ENCODE measurements around the gene SYPL1. TPM values are rescaled to one million over a fixed set of nuclear protein-coding genes. Genes with fewer than 3 reads are reported as not detected.
A peak's percentile ranks its signal among the peaks of the same experiment; 100 is the strongest.

The SYPL1 gene
- polyA plus RNA-seq, 4 donors = 21.0 to 104 (median 65.1) TPM

GRCh38 chr7:106080300-106080987 lies 31.7 kb downstream of the SYPL1 start:
- no peaks in the 10 kb centered on the region for H3K9me3 ChIP-seq (ENCODE audit: control insufficient read depth in 2 of 2, insufficient read depth in 1 of 2, low read depth in 1 of 2, low read length in 1 of 2)
- H3K4me1 ChIP-seq (ENCODE audit: control insufficient read depth in 3 of 3, insufficient read depth in 2 of 3, low read depth in 1 of 3, low read length in 2 of 3) = peaks cover 0 to 2% (median 0%) of the 10 kb centered on the region in 3 donors
- H3K4me3 ChIP-seq (ENCODE audit: low read depth in 1 of 3, low read length in 3 of 3) = no peak overlapping the region
- FAIRE-seq (no peak), DNase-seq (no peak)
- H3K27me3 ChIP-seq (ENCODE audit: control insufficient read depth in 3 of 3, insufficient read depth in 3 of 3, low read length in 3 of 3) = no peaks in the 10 kb centered on the region
- H3K27ac ChIP-seq (ENCODE audit: low read depth in 1 of 3, low read length in 2 of 3) = no peak overlapping the region
- H3K36me3 ChIP-seq (ENCODE audit: control insufficient read depth in 3 of 3, insufficient read depth in 2 of 3, low read depth in 1 of 3, low read length in 3 of 3) = no peaks in the 10 kb centered on the region
- WGBS, 3 donors = 57 to 88% (median 70%) methylated on average over 6 of the region's 6 CpGs

- Histone ChIP-seq H3K27me3 (ENCODE audit: control insufficient read depth in 3 of 3, insufficient read depth in 3 of 3, low read length in 3 of 3) (no peaks in the 10 kb centered on the region), H3K4me3 (ENCODE audit: low read depth in 1 of 3, low read length in 3 of 3) (no peak overlapping the region), H3K4me1 (ENCODE audit: control insufficient read depth in 3 of 3, insufficient read depth in 2 of 3, low read depth in 1 of 3, low read length in 2 of 3) (peaks cover 3 to 8% (median 6%) of the 10 kb centered on the region in 3 donors), H3K36me3 (ENCODE audit: control insufficient read depth in 3 of 3, insufficient read depth in 2 of 3, low read depth in 1 of 3, low read length in 3 of 3) (no peaks in the 10 kb centered on the region), H3K9me3 (ENCODE audit: control insufficient read depth in 2 of 2, insufficient read depth in 1 of 2, low read depth in 1 of 2, low read length in 1 of 2) (no peaks in the 10 kb centered on the region), H3K27ac (ENCODE audit: low read depth in 1 of 3, low read length in 2 of 3) (no peak overlapping the region)
- DNase-seq (no peak), FAIRE-seq (no peak)
- WGBS, 3 donors = 85 to 93% (median 89%) methylated on average over 2 of the region's 2 CpGs
These were observed 35.6 kb downstream of the SYPL1 start for GRCh38 chr7:106076537-106076936.

GRCh38 chr7:106075937-106076336 lies 36.2 kb downstream of the SYPL1 start:
- no peaks in the 10 kb centered on the region for H3K36me3 ChIP-seq (ENCODE audit: control insufficient read depth in 3 of 3, insufficient read depth in 2 of 3, low read depth in 1 of 3, low read length in 3 of 3)
- no peak overlapping the region for H3K27ac ChIP-seq (ENCODE audit: low read depth in 1 of 3, low read length in 2 of 3)
- DNase-seq (no peak), FAIRE-seq (no peak)
- H3K4me3 ChIP-seq (ENCODE audit: low read depth in 1 of 3, low read length in 3 of 3) = no peak overlapping the region
- peaks cover 3 to 9% (median 8%) of the 10 kb centered on the region in 3 donors for H3K4me1 ChIP-seq (ENCODE audit: control insufficient read depth in 3 of 3, insufficient read depth in 2 of 3, low read depth in 1 of 3, low read length in 2 of 3)
- no peaks in the 10 kb centered on the region for H3K9me3 ChIP-seq (ENCODE audit: control insufficient read depth in 2 of 2, insufficient read depth in 1 of 2, low read depth in 1 of 2, low read length in 1 of 2)
- H3K27me3 ChIP-seq (ENCODE audit: control insufficient read depth in 3 of 3, insufficient read depth in 3 of 3, low read length in 3 of 3) = no peaks in the 10 kb centered on the region
- WGBS, 3 donors = 58 to 79% (median 78%) methylated on average over 2 of the region's 2 CpGs

- Histone ChIP-seq H3K27me3 (ENCODE audit: control insufficient read depth in 3 of 3, insufficient read depth in 3 of 3, low read length in 3 of 3) (peaks cover 0 to 2% (median 0%) of the 10 kb centered on the region in 3 donors), H3K27ac (ENCODE audit: low read depth in 1 of 3, low read length in 2 of 3) (no peak overlapping the region), H3K9me3 (ENCODE audit: control insufficient read depth in 2 of 2, insufficient read depth in 1 of 2, low read depth in 1 of 2, low read length in 1 of 2) (no peaks in the 10 kb centered on the region), H3K36me3 (ENCODE audit: control insufficient read depth in 3 of 3, insufficient read depth in 2 of 3, low read depth in 1 of 3, low read length in 3 of 3) (no peaks in the 10 kb centered on the region), H3K4me1 (ENCODE audit: control insufficient read depth in 3 of 3, insufficient read depth in 2 of 3, low read depth in 1 of 3, low read length in 2 of 3) (peaks cover 3 to 9% (median 6%) of the 10 kb centered on the region in 3 donors), H3K4me3 (ENCODE audit: low read depth in 1 of 3, low read length in 3 of 3) (no peak overlapping the region)
- DNase-seq (no peak), FAIRE-seq (no peak)
- 76 to 79% (median 77%) methylated on average over 9 of the region's 9 CpGs for WGBS, 3 donors
These were observed 37.9 kb downstream of the SYPL1 start for GRCh38 chr7:106074257-106074656.

GRCh38 chr7:106073701-106074100 lies 38.4 kb downstream of the SYPL1 start:
- Histone ChIP-seq H3K4me3 (ENCODE audit: low read depth in 1 of 3, low read length in 3 of 3) (no peak overlapping the region), H3K27me3 (ENCODE audit: control insufficient read depth in 3 of 3, insufficient read depth in 3 of 3, low read length in 3 of 3) (peaks cover 0 to 2% (median 0%) of the 10 kb centered on the region in 3 donors), H3K36me3 (ENCODE audit: control insufficient read depth in 3 of 3, insufficient read depth in 2 of 3, low read depth in 1 of 3, low read length in 3 of 3) (no peaks in the 10 kb centered on the region), H3K4me1 (ENCODE audit: control insufficient read depth in 3 of 3, insufficient read depth in 2 of 3, low read depth in 1 of 3, low read length in 2 of 3) (peaks cover 3 to 9% (median 6%) of the 10 kb centered on the region in 3 donors), H3K9me3 (ENCODE audit: control insufficient read depth in 2 of 2, insufficient read depth in 1 of 2, low read depth in 1 of 2, low read length in 1 of 2) (no peaks in the 10 kb centered on the region), H3K27ac (ENCODE audit: low read depth in 1 of 3, low read length in 2 of 3) (no peak overlapping the region)
- no peak for FAIRE-seq
- DNase-seq = no peak
- WGBS, 3 donors = 94 to 99% (median 95%) methylated on average over 3 of the region's 3 CpGs

GRCh38 chr7:106072715-106073091 lies 39.4 kb downstream of the SYPL1 start:
- DNase-seq (no peak), FAIRE-seq (no peak)
- Histone ChIP-seq H3K4me3 (ENCODE audit: low read depth in 1 of 3, low read length in 3 of 3) (no peak overlapping the region), H3K4me1 (ENCODE audit: control insufficient read depth in 3 of 3, insufficient read depth in 2 of 3, low read depth in 1 of 3, low read length in 2 of 3) (peaks cover 3 to 9% (median 6%) of the 10 kb centered on the region in 3 donors), H3K9me3 (ENCODE audit: control insufficient read depth in 2 of 2, insufficient read depth in 1 of 2, low read depth in 1 of 2, low read length in 1 of 2) (no peaks in the 10 kb centered on the region), H3K36me3 (ENCODE audit: control insufficient read depth in 3 of 3, insufficient read depth in 2 of 3, low read depth in 1 of 3, low read length in 3 of 3) (no peaks in the 10 kb centered on the region), H3K27ac (ENCODE audit: low read depth in 1 of 3, low read length in 2 of 3) (no peak overlapping the region), H3K27me3 (ENCODE audit: control insufficient read depth in 3 of 3, insufficient read depth in 3 of 3, low read length in 3 of 3) (peaks cover 0 to 2% (median 0%) of the 10 kb centered on the region in 3 donors)
- WGBS, 3 donors = 61 to 75% (median 62%) methylated on average over 4 of the region's 4 CpGs

GRCh38 chr7:106071999-106072714 lies 40.0 kb downstream of the SYPL1 start:
- H3K36me3 ChIP-seq (ENCODE audit: control insufficient read depth in 3 of 3, insufficient read depth in 2 of 3, low read depth in 1 of 3, low read length in 3 of 3) = no peaks in the 10 kb centered on the region
- 26 to 38% (median 30%) methylated on average over 9 of the region's 9 CpGs for WGBS, 3 donors
- DNase-seq (peak; percentile 32 to 63), FAIRE-seq (no peak)
- H3K27me3 ChIP-seq (ENCODE audit: control insufficient read depth in 3 of 3, insufficient read depth in 3 of 3, low read length in 3 of 3) = peaks cover 0 to 2% (median 0%) of the 10 kb centered on the region in 3 donors
- no peak overlapping the region for H3K4me3 ChIP-seq (ENCODE audit: low read depth in 1 of 3, low read length in 3 of 3)
- H3K9me3 ChIP-seq (ENCODE audit: control insufficient read depth in 2 of 2, insufficient read depth in 1 of 2, low read depth in 1 of 2, low read length in 1 of 2) = no peaks in the 10 kb centered on the region
- H3K4me1 ChIP-seq (ENCODE audit: control insufficient read depth in 3 of 3, insufficient read depth in 2 of 3, low read depth in 1 of 3, low read length in 2 of 3) = peaks cover 3 to 9% (median 6%) of the 10 kb centered on the region in 3 donors
- H3K27ac ChIP-seq (ENCODE audit: low read depth in 1 of 3, low read length in 2 of 3) = peak overlapping the region in 2 of 3 donors; percentile 58 to 89

- peak; percentile 25 to 71 for DNase-seq
- H3K36me3 ChIP-seq (ENCODE audit: control insufficient read depth in 3 of 3, insufficient read depth in 2 of 3, low read depth in 1 of 3, low read length in 3 of 3) = no peaks in the 10 kb centered on the region
- FAIRE-seq = no peak
- 15 to 29% (median 22%) methylated on average over 9 of the region's 9 CpGs for WGBS, 3 donors
- peaks cover 0 to 2% (median 0%) of the 10 kb centered on the region in 3 donors for H3K27me3 ChIP-seq (ENCODE audit: control insufficient read depth in 3 of 3, insufficient read depth in 3 of 3, low read length in 3 of 3)
- peaks cover 3 to 9% (median 6%) of the 10 kb centered on the region in 3 donors for H3K4me1 ChIP-seq (ENCODE audit: control insufficient read depth in 3 of 3, insufficient read depth in 2 of 3, low read depth in 1 of 3, low read length in 2 of 3)
- no peak overlapping the region for H3K4me3 ChIP-seq (ENCODE audit: low read depth in 1 of 3, low read length in 3 of 3)
- H3K27ac ChIP-seq (ENCODE audit: low read depth in 1 of 3, low read length in 2 of 3) = peak overlapping the region in 2 of 3 donors; percentile 58 to 89
- H3K9me3 ChIP-seq (ENCODE audit: control insufficient read depth in 2 of 2, insufficient read depth in 1 of 2, low read depth in 1 of 2, low read length in 1 of 2) = no peaks in the 10 kb centered on the region
These were observed 40.6 kb downstream of the SYPL1 start for GRCh38 chr7:106071356-106071998.
